AG04450 (cell line): ENCODE data around the gene UGT1A4. TPM values are rescaled to one million over a fixed set of nuclear protein-coding genes. Genes with fewer than 3 reads are reported as not detected.

Experiments used
- CTCF ChIA-PET: fragments of 300-600, 350-600 bp; formaldehyde crosslinking; extraction: SDS; loops from one replicate; lab custom pipeline; 2022; ENCODE audit warnings: antibody characterized with exemption, inconsistent platforms; lab: Charles Lee
- POLR2A ChIA-PET: fragments of 350-600 bp; formaldehyde crosslinking; extraction: SDS; loops from one replicate; lab custom pipeline; 2021; ENCODE audit warnings: antibody characterized with exemption, inconsistent platforms; lab: Yijun Ruan, JAX
- DNase-seq: peaks from one replicate; pipeline ENCODE4 v3.0.0-alpha.2; 2011; ENCODE audit warnings: low read depth, low spot score
- H3K27ac ChIP-seq: one replicate; pipeline ENCODE4 v1.5.1; 2012; ENCODE audit warnings: low read depth, low read length, control low read depth
- H3K27me3 ChIP-seq: one replicate; pipeline ENCODE4 v1.6.0; 2012; ENCODE audit warnings: low read length; ENCODE audit not compliant: control insufficient read depth, insufficient read depth
- H3K4me3 ChIP-seq: 2 replicates; pipeline ENCODE4 v1.5.1; 2011; ENCODE audit warnings: mild to moderate bottlenecking, low read depth, low read length, control low read depth
- H3K9me3 ChIP-seq: 2 replicates; pipeline ENCODE4 v1.5.1; 2012; ENCODE audit warnings: low read length; ENCODE audit not compliant: control insufficient read depth, insufficient read depth
- polyA plus RNA-seq: library from polyadenylated mRNA; depleted of rRNA; stranded (reverse); fragments of >200 nt; gene quantifications from 2 replicates; pipeline ENCODE4 v1.2.3, GENCODE V29; 2011
- TF ChIP-seq, protein P1 (sequence below): IDR thresholded peaks from 2 replicates; pipeline ENCODE4 v1.5.1; 2011; ENCODE audit warnings: low read depth, low read length, control low read depth, inconsistent platforms

UGT1A4 gene
- polyA plus RNA-seq, 1 experiment: not detected

- Histone ChIP-seq H3K27ac (no peak overlapping the region), H3K9me3 (peaks cover 5% of the 10 kb centered on the region; the same call in 1 of the 2 replicates), H3K4me3 (no peak overlapping the region), H3K27me3 (peaks cover 6% of the 10 kb centered on the region)
- TF ChIP-seq, protein P1, sequence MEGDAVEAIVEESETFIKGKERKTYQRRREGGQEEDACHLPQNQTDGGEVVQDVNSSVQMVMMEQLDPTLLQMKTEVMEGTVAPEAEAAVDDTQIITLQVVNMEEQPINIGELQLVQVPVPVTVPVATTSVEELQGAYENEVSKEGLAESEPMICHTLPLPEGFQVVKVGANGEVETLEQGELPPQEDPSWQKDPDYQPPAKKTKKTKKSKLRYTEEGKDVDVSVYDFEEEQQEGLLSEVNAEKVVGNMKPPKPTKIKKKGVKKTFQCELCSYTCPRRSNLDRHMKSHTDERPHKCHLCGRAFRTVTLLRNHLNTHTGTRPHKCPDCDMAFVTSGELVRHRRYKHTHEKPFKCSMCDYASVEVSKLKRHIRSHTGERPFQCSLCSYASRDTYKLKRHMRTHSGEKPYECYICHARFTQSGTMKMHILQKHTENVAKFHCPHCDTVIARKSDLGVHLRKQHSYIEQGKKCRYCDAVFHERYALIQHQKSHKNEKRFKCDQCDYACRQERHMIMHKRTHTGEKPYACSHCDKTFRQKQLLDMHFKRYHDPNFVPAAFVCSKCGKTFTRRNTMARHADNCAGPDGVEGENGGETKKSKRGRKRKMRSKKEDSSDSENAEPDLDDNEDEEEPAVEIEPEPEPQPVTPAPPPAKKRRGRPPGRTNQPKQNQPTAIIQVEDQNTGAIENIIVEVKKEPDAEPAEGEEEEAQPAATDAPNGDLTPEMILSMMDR: no peak
- ChIA-PET CTCF (no interaction called here), POLR2A (no interaction called here)
- DNase-seq: no peak
Measured at GRCh38 chr2:233803292-233803911, 84.9 kb downstream of the UGT1A4 start.

DNA sequence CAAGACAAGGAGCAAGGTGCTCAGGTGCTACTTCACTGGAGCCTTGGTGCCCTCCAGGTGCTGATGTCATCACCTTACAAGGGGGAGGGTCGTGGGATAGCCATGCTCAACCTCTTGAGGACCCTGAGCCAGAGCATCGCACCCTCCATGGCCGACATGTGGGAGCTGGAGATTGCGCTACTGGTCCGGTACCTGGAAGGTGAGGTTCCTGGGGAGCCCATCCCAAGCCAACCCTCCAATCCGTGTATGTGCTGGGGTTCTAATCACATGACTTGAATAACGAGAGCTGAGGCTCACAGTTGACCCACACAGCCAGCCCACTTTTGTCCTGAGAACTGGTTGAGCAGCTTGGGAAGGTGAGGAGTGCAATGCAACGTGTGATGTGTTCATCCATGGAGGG, 85.5 kb downstream of the UGT1A4 start:
- TF ChIP-seq, protein P1: no peak
- no peak for DNase-seq
- no peak overlapping the region for H3K27ac ChIP-seq
- ChIA-PET CTCF (no interaction called here), POLR2A (no interaction called here)
- H3K9me3 ChIP-seq: peaks cover 5% of the 10 kb centered on the region; the same call in 1 of the 2 replicates
- H3K27me3 ChIP-seq: peaks cover 7% of the 10 kb centered on the region
- H3K4me3 ChIP-seq: no peak overlapping the region

DNA sequence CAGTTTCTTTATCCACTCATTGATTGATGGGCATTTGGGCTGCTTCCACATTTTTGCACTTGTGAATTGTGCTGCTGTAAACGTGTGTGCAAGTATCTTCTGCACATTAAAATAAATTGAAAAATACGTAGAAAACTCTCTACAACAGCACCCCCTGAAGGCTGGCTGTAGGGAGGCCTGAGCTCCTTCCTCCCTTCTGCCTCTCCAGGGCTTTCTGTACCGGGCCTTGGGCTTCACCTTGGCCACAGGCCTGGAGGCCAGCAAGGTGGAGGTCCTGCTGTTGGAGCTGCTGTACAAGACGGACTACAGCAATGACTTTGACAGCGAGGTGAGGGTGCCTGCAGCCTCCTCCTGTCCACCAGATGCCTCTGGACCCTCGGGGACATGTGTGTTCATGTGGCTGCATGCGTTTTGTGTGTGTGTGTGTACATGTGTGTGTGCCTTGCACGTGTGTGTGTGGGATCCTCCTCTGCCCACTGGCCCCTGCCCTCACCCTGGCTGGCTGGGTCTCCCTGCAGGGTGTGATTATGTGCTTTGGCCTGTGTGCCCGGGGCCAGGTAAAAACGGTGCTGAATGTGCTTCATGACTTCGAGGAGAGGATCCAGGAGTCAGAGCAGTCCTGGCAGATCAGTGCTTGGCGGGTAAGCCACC, 88.8 kb downstream of the UGT1A4 start:
- DNase-seq: no peak
- ChIA-PET POLR2A (no interaction called here), CTCF (no interaction called here)
- no peak overlapping the region for H3K4me3 ChIP-seq
- H3K27me3 ChIP-seq: peaks cover 13% of the 10 kb centered on the region
- TF ChIP-seq, protein P1: no peak
- H3K27ac ChIP-seq: no peak overlapping the region
- H3K9me3 ChIP-seq: peaks cover 5% of the 10 kb centered on the region; the same call in 1 of the 2 replicates

- Histone ChIP-seq H3K4me3 (no peak overlapping the region), H3K27ac (no peak overlapping the region), H3K27me3 (peaks cover 13% of the 10 kb centered on the region), H3K9me3 (peaks cover 5% of the 10 kb centered on the region; the same call in 1 of the 2 replicates)
- no peak for DNase-seq
- ChIA-PET CTCF (no interaction called here), POLR2A (no interaction called here)
- TF ChIP-seq, protein P1: no peak
Measured at GRCh38 chr2:233807966-233808935, 89.7 kb downstream of the UGT1A4 start.
